Testis (tissue), 3 donors: ENCODE results near the gene TAT. TPM values are rescaled to one million over a fixed set of nuclear protein-coding genes. Genes with fewer than 3 reads are reported as not detected.
"Not testable (repeated sequence)": the region's sequence is repeated elsewhere in the genome, so short reads cannot be mapped to it uniquely, and the experiment has no call there.

Source experiments
- DNase-seq: peaks from one replicate; pipeline ENCODE4 v3.0.0-alpha.2; 2019
- H3K27ac ChIP-seq, 2 donors: fragments of 200-600 bp; sonication (generic); one replicate each; pipeline ENCODE4 v1.5.1; 2019
- H3K27me3 ChIP-seq: fragments of 200-600 bp; sonication (generic); one replicate; pipeline ENCODE4 v1.5.1; 2019
- H3K36me3 ChIP-seq: fragments of 200-600 bp; sonication (generic); one replicate; pipeline ENCODE4 v1.5.1; 2017; ENCODE audit warnings: low read depth; ENCODE audit errors: missing control alignments
- H3K4me1 ChIP-seq: fragments of 200-600 bp; sonication (generic); one replicate; pipeline ENCODE4 v1.5.1; 2019
- H3K4me3 ChIP-seq, 2 donors: fragments of 200-600 bp; sonication (generic); one replicate each; pipeline ENCODE4 v1.5.1; 2017 to 2019
- H3K9me3 ChIP-seq: fragments of 200-600 bp; sonication (generic); one replicate; pipeline ENCODE4 v1.5.1; 2017
- CTCF ChIP-seq, 3 experiments: fragments of 450-650 bp in 2 of 3; fragments of 200-600 bp in 1 of 3; sonication (generic) in 1 of 3; IDR thresholded peaks; one replicate each; pipeline ENCODE4 v1.5.1; 2016 to 2019; ENCODE audit warnings: antibody characterized with exemption in 3 of 3, mild to moderate bottlenecking in 2 of 3, moderate library complexity in 1 of 3
- POLR2A ChIP-seq: fragments of 450-650 bp; IDR thresholded peaks from one replicate; pipeline ENCODE4 v1.6.1; 2017; ENCODE audit warnings: antibody characterized with exemption, mild to moderate bottlenecking, moderate library complexity
- WGBS, 2 donors: methylation state at CpG; one replicate each; pipeline ENCODE4 v1.1.5; 2018; 5-methylcytosine and 5-hydroxymethylcytosine counted together
- intact Hi-C: fragments of 100-400 bp; cut with DNase I; formaldehyde crosslinking; loops from one replicate; pipeline ENCODE4 v1.15.1; 2023; ENCODE audit warnings: low total_unique reads
- polyA plus RNA-seq: library from polyadenylated mRNA; stranded (reverse); fragments of 350-450 nt; fragmentation: Illumina TruSeq; extraction: RNeasy Lipid Tissue Mini Kit (QIAGEN cat#74804); gene quantifications from one replicate; pipeline ENCODE4 v1.2.3, GENCODE V29; 2014; ENCODE audit warnings: low read depth, low replicate concordance; ENCODE audit not compliant: insufficient read depth
- total RNA-seq, 2 donors: library from RNA; depleted of rRNA; stranded (reverse); fragments of >200 nt; gene quantifications; one replicate each; pipeline ENCODE4 v1.2.3, GENCODE V29; 2016

The TAT gene
- total and polyA plus RNA-seq, 3 donors from 2014 or later, result 1.5 to 2.9 (median 1.6) TPM

- DNase-seq, result no peak
- Histone ChIP-seq H3K27me3 (no peaks in the 10 kb centered on the region), H3K9me3 (no peaks in the 10 kb centered on the region), H3K4me3 (no peak overlapping the region), H3K4me1 (no peaks in the 10 kb centered on the region), H3K36me3 (no peaks in the 10 kb centered on the region), H3K27ac (no peak overlapping the region)
- intact Hi-C loops, result no loop called here
- WGBS, 2 donors, result 56 to 76% methylated on average over 2 of the region's 2 CpGs
- TF ChIP-seq POLR2A, result no peak
- TF ChIP-seq CTCF (IDR thresholded peaks at IDR 0.05), result no peak
Observed at GRCh38 chr16:71609066-71609465, 32.2 kb upstream of the TAT start.

- no peak overlapping the region for H3K27ac ChIP-seq
- no peak for DNase-seq
- no peaks in the 10 kb centered on the region for H3K4me1 ChIP-seq
- H3K4me3 ChIP-seq, result no peak overlapping the region
- no peaks in the 10 kb centered on the region for H3K9me3 ChIP-seq
- intact Hi-C loops, result no loop called here
- TF ChIP-seq CTCF (IDR thresholded peaks at IDR 0.05) (no peak), POLR2A (no peak)
- no peaks in the 10 kb centered on the region for H3K36me3 ChIP-seq
- no peaks in the 10 kb centered on the region for H3K27me3 ChIP-seq
- WGBS, 2 donors, result 70 to 80% methylated on average over 8 of the region's 8 CpGs
Observed at GRCh38 chr16:71600822-71601221, 23.9 kb upstream of the TAT start.

DNA sequence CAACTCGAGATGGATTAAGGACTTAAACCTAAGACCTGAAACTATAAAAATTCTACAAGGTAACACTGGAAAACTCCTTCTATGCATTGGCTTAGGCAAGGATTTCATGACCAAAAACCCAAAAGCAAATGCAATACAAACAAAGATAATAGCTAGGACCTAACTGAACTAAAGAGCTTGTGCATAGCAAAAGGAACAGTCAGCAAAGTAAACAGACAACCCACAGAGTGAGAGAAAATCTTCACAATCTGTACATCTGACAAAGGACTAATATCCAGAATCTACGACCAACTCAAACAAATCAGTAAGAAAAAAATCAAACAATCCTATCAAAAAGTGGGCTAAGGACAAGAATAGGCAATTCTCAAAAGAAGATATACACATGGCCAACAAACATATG lies 21.5 kb upstream of the TAT start:
- H3K9me3 ChIP-seq, H3K27me3 ChIP-seq, H3K4me3 ChIP-seq, H3K4me1 ChIP-seq, H3K27ac ChIP-seq, intact Hi-C loops, H3K36me3 ChIP-seq, DNase-seq: not testable (repeated sequence)
- WGBS, 2 donors, result 66 to 72% methylated on average over 2 of the region's 2 CpGs

DNA sequence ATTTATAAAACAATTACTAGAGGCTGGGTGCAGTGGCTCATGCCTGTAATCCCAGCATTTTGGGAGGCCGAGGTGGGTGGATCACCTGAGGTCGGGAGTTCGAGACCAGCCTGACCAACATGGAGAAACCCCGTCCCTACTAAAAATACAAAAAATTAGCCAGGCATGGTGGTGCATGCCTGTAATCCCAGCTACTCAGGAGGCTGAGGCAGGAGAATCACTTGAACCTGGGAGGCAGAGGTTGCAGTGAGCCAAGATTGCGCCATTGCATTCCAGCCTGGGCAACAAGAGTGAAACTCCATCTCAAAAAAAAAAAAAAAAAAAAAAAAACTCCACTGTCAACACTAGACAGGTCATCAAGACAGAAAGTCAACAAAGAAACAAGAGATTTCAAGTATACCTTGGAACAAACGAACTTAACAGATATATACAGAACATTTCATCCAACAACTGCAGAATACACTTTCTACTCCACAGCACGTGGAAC lies 18.5 kb upstream of the TAT start:
- H3K27me3 ChIP-seq, H3K36me3 ChIP-seq, H3K4me3 ChIP-seq, H3K4me1 ChIP-seq, H3K27ac ChIP-seq, DNase-seq, intact Hi-C loops, H3K9me3 ChIP-seq: not testable (repeated sequence)
- 88 to 94% methylated on average over 7 of the region's 7 CpGs for WGBS, 2 donors

DNA sequence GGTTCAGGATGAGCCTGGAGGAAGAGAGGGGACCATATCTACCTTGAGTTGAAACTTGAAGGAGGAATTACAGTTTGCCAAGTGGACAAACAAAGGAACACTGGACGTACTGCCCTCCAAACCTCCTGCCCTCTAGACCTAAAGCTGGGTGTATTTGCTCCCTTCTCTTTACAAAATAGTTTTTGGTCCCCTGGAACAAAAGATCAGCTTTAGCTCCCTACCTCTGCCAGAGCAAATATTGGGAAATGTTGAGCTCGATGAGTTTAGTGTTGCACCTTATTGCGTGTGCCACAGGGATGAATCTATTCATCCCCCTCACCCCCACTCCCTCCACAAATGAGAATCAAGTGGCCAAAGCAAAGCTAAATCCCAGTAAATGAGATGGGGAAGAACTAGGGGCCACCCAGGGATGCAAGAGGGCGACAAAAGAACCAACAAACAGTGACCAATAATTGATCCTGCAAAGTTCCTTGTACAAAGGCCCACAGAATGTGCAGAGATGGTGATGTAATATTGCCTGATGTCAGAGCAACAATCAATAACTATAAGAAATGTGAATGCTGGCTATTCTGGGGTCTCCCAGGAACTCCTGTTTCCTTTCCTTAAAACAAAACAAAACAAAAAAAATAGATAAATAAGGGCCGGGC lies 17.2 kb upstream of the TAT start:
- no peaks in the 10 kb centered on the region for H3K9me3 ChIP-seq
- no peak for DNase-seq
- TF ChIP-seq CTCF (IDR thresholded peaks at IDR 0.05) (no peak), POLR2A (no peak)
- H3K4me3 ChIP-seq, result no peak overlapping the region
- no peaks in the 10 kb centered on the region for H3K4me1 ChIP-seq
- intact Hi-C loops, result no loop called here
- H3K36me3 ChIP-seq, result no peaks in the 10 kb centered on the region
- WGBS, 2 donors, result 90 to 93% methylated on average over 5 of the region's 5 CpGs
- H3K27ac ChIP-seq, result no peak overlapping the region
- H3K27me3 ChIP-seq, result no peaks in the 10 kb centered on the region
